ENCODE results near the gene KIF14. TPM values are rescaled to one million over a fixed set of nuclear protein-coding genes. Genes with fewer than 3 reads are reported as not detected.

The KIF14 gene
- total RNA-seq, 1 experiment from 2014 or later, result 17.8 TPM

GRCh38 chr1:200627575-200628222 lies 7.1 kb upstream of the KIF14 start:
- POLR2A ChIA-PET, result interaction anchor here (0.7 kb wide), 1 partner anchor 509 kb away, joined by 3 read pairs; no protein-coding TSS in a partner anchor
- no peak for ATAC-seq
- DNase-seq (ENCODE audit: low read depth, low spot score), result no peak
- H3K27ac ChIP-seq (ENCODE audit: low read length), result no peak overlapping the region
- TF ChIP-seq TCF7L2 (IDR thresholded peaks at IDR 0.05; ENCODE audit: low read depth, low read length), result no peak
- no peak for TF ChIP-seq SIN3A (IDR thresholded peaks at IDR 0.05; ENCODE audit: borderline replicate concordance, insufficient read depth, low read depth, low read length)
- TF ChIP-seq POLR2AphosphoS5 (IDR thresholded peaks at IDR 0.05; ENCODE audit: low read depth, low read length), result no peak
- TF ChIP-seq REST (IDR thresholded peaks at IDR 0.05; ENCODE audit: insufficient read depth in 1 of 2, low read depth in 2 of 2, low read length in 1 of 2), result no peak
- no peak for TF ChIP-seq CTCF (IDR thresholded peaks at IDR 0.05)
- no peaks in the 10 kb centered on the region for H3K4me1 ChIP-seq (ENCODE audit: control insufficient read depth, insufficient read depth, low read length)
- no peaks in the 10 kb centered on the region for H3K9me3 ChIP-seq (ENCODE audit: control insufficient read depth, insufficient read depth, low read depth, low read length)
- CTCF ChIA-PET, result no interaction called here
- no peaks in the 10 kb centered on the region for H3K27me3 ChIP-seq (ENCODE audit: control insufficient read depth, insufficient read depth, low read length)
- no peak overlapping the region for H3K4me3 ChIP-seq (ENCODE audit: low read depth in 2 of 2, low read length in 2 of 2)
- intact Hi-C loops (cut with micrococcal nuclease; ENCODE audit: unreplicated experiment), result loop anchor here (10.0 kb wide), 2 partner anchors 147 to 207 kb away; no protein-coding TSS in a partner anchor
- no peaks in the 10 kb centered on the region for H3K36me3 ChIP-seq (ENCODE audit: control insufficient read depth, insufficient read depth, low read length)
- in situ Hi-C loops (cut with HindIII; ENCODE audit: low pct_unique_long_range_greater_than_20kb, low sequenced_read_pairs), result no loop called here
- no TSS peak for BruUV-seq (replicated peaks)

GRCh38 chr1:200626853-200627534 lies 6.4 kb upstream of the KIF14 start:
- 0 out of 2 replicates have a peak, but pooled peaks cover under 1% of the 10 kb centered on the region for H3K4me1 ChIP-seq (ENCODE audit: control insufficient read depth, insufficient read depth, low read length)
- in situ Hi-C loops (cut with HindIII; ENCODE audit: low pct_unique_long_range_greater_than_20kb, low sequenced_read_pairs) (no loop called here), intact Hi-C loops (cut with micrococcal nuclease; ENCODE audit: unreplicated experiment) (loop anchor here (10.0 kb wide), 2 partner anchors 148 to 208 kb away; no protein-coding TSS in a partner anchor)
- ATAC-seq, result no peak
- DNase-seq (ENCODE audit: low read depth, low spot score), result no peak
- no peaks in the 10 kb centered on the region for H3K27me3 ChIP-seq (ENCODE audit: control insufficient read depth, insufficient read depth, low read length)
- POLR2A ChIA-PET, result interaction anchor here (0.7 kb wide), 1 partner anchor 509 kb away, joined by 3 read pairs; no protein-coding TSS in a partner anchor
- H3K36me3 ChIP-seq (ENCODE audit: control insufficient read depth, insufficient read depth, low read length), result no peaks in the 10 kb centered on the region
- BruUV-seq (replicated peaks), result no TSS peak
- CTCF ChIA-PET, result no interaction called here
- no peak overlapping the region for H3K27ac ChIP-seq (ENCODE audit: low read length)
- no peak overlapping the region for H3K4me3 ChIP-seq (ENCODE audit: low read depth in 2 of 2, low read length in 2 of 2)
- TF ChIP-seq POLR2AphosphoS5 (IDR thresholded peaks at IDR 0.05; ENCODE audit: low read depth, low read length) (no peak), CTCF (IDR thresholded peaks at IDR 0.05) (no peak), SIN3A (IDR thresholded peaks at IDR 0.05; ENCODE audit: borderline replicate concordance, insufficient read depth, low read depth, low read length) (no peak), TCF7L2 (IDR thresholded peaks at IDR 0.05; ENCODE audit: low read depth, low read length) (no peak), REST (IDR thresholded peaks at IDR 0.05; ENCODE audit: insufficient read depth in 1 of 2, low read depth in 2 of 2, low read length in 1 of 2) (no peak)
- H3K9me3 ChIP-seq (ENCODE audit: control insufficient read depth, insufficient read depth, low read depth, low read length), result no peaks in the 10 kb centered on the region

All from Panc1 (cell line).